HepG2 (cell line): ENCODE measurements around the gene ZNF655. TPM values are rescaled to one million over a fixed set of nuclear protein-coding genes. Genes with fewer than 3 reads are reported as not detected.

Source experiments
- AGO1 ChIP-seq: fragments of 200-400 bp; formaldehyde crosslinking; IDR thresholded peaks from 2 replicates; pipeline ENCODE4 v1.6.1; 2017; ENCODE audit warnings: mild to moderate bottlenecking, low read depth, low read length, moderate library complexity; ENCODE audit not compliant: poor library complexity, severe bottlenecking
- AGO2 ChIP-seq: fragments of 200-400 bp; formaldehyde crosslinking; optimal IDR thresholded peaks from 2 replicates; pipeline ENCODE3; 2017; ENCODE audit warnings: mild to moderate bottlenecking, low read depth, low read length, moderate library complexity
- CHD2 ChIP-seq: IDR thresholded peaks from 2 replicates; pipeline ENCODE4 v1.6.1; 2011; ENCODE audit warnings: low read depth, low read length, improper control_type of control experiment
- DNMT3B ChIP-seq: conservative IDR thresholded peaks from 2 replicates; pipeline ENCODE4 v1.6.1; 2016; ENCODE audit warnings: missing biosample characterization, control low read depth
- DRAP1 ChIP-seq: IDR thresholded peaks from 2 replicates; pipeline ENCODE4 v1.6.1; 2016; ENCODE audit warnings: missing genetic modification reagents, missing compliant biosample characterization
- EED ChIP-seq: sonication (generic); formaldehyde crosslinking; IDR thresholded peaks from 2 replicates; pipeline ENCODE4 v1.5.0; 2020; ENCODE audit warnings: mild to moderate bottlenecking, missing genetic modification reagents
- HNRNPK ChIP-seq: fragments of 200-400 bp; formaldehyde crosslinking; IDR thresholded peaks from 2 replicates; pipeline ENCODE4 v1.6.1; 2018; ENCODE audit warnings: low read length, low read depth, moderate library complexity, mild to moderate bottlenecking; ENCODE audit not compliant: poor library complexity, severe bottlenecking
- KDM5A ChIP-seq: fragments of 200-600 bp; sonication (generic); IDR thresholded peaks from 2 replicates; pipeline ENCODE4 v1.7.0; 2018; ENCODE audit warnings: antibody characterized with exemption, mild to moderate bottlenecking, low read length, borderline replicate concordance
- KLF11 ChIP-seq: IDR thresholded peaks from 2 replicates; pipeline ENCODE4 v1.6.1; 2016; ENCODE audit warnings: missing compliant biosample characterization
- MXI1 ChIP-seq: IDR thresholded peaks from 3 replicates; pipeline ENCODE4 v1.6.1; 2012; ENCODE audit warnings: low read depth, low read length, inconsistent platforms, borderline replicate concordance
- PITX1 ChIP-seq: sonication (generic); formaldehyde crosslinking; IDR thresholded peaks from 2 replicates; pipeline ENCODE4 v1.5.1; 2020; ENCODE audit warnings: mild to moderate bottlenecking, missing genetic modification reagents
- RXRA ChIP-seq: sonication (generic); formaldehyde crosslinking; IDR thresholded peaks from 2 replicates; pipeline ENCODE4 v1.5.1; 2020; ENCODE audit warnings: missing genetic modification reagents
- SIX4 ChIP-seq: sonication (generic); formaldehyde crosslinking; IDR thresholded peaks from 2 replicates; pipeline ENCODE4 v1.4.0; 2020; ENCODE audit warnings: missing genetic modification reagents
- SRF ChIP-seq: IDR thresholded peaks from 2 replicates; pipeline ENCODE4 v1.6.1; 2011; ENCODE audit warnings: mild to moderate bottlenecking, low read depth, low read length, moderate library complexity
- STAT5B ChIP-seq: sonication (generic); formaldehyde crosslinking; IDR thresholded peaks from 2 replicates; pipeline ENCODE4 v1.4.0; 2020; ENCODE audit warnings: missing genetic modification reagents
- ZNF496 ChIP-seq: sonication (generic); formaldehyde crosslinking; IDR thresholded peaks from 2 replicates; pipeline ENCODE4 v1.8.1; 2023; ENCODE audit warnings: mild to moderate bottlenecking, moderate library complexity, missing genetic modification reagents; ENCODE audit not compliant: insufficient replicate concordance
- ZNF562 ChIP-seq: sonication (generic); formaldehyde crosslinking; IDR thresholded peaks from 2 replicates; pipeline ENCODE4 v1.8.0; 2022; ENCODE audit warnings: missing genetic modification reagents, borderline replicate concordance
- ZNF589 ChIP-seq: sonication (generic); formaldehyde crosslinking; conservative IDR thresholded peaks from 2 replicates; pipeline ENCODE4 v1.8.0; 2022; ENCODE audit warnings: mild to moderate bottlenecking, moderate library complexity, missing genetic modification reagents
- ZNF816 ChIP-seq: sonication (generic); formaldehyde crosslinking; IDR thresholded peaks from 2 replicates; pipeline ENCODE4 v1.8.0; 2022; ENCODE audit warnings: missing genetic modification reagents, mild to moderate bottlenecking, borderline replicate concordance
- polyA plus RNA-seq, 8 experiments: library from polyadenylated mRNA; depleted of rRNA in 3 of 8; stranded (reverse) in 7 of 8; unstranded in 1 of 8; fragments of >200 nt; fragmentation: Illumina TruSeq in 4 of 8; extraction: Trizol in 4 of 8; gene quantifications; 2 replicates each; pipeline versions ENCODE4 v1.2.1 to v1.2.3, GENCODE V29; 2011 to 2016; ENCODE audit warnings: low read depth in 4 of 8, missing spikeins in 1 of 8, mixed read lengths in 1 of 8; ENCODE audit not compliant: insufficient read depth in 1 of 8
- total RNA-seq, 5 experiments: library from RNA; depleted of rRNA; stranded (reverse); fragments of >200 nt; fragmentation: Illumina TruSeq; extraction: Trizol; gene quantifications; 2 replicates each; pipeline ENCODE4 v1.2.3, GENCODE V29; 2016; ENCODE audit warnings: low read depth in 1 of 5
- TF ChIP-seq, protein P1 (sequence below): IDR thresholded peaks from 2 replicates; pipeline ENCODE4 v1.6.1; 2016; ENCODE audit warnings: mild to moderate bottlenecking, missing biosample characterization, missing genetic modification reagents
- TF ChIP-seq, protein P2 (sequence below), 2 experiments: IDR thresholded peaks; 2 replicates each; pipeline ENCODE4 v1.6.1; 2011 to 2012; ENCODE audit warnings: low read length in 2 of 2, borderline replicate concordance in 1 of 2, low read depth in 1 of 2, mild to moderate bottlenecking in 1 of 2, moderate library complexity in 1 of 2
- TF ChIP-seq, protein P3 (sequence below): sonication (generic); formaldehyde crosslinking; IDR thresholded peaks from 2 replicates; pipeline ENCODE4 v1.4.0; 2020; ENCODE audit warnings: mild to moderate bottlenecking, missing genetic modification reagents

ZNF655 gene
- total and polyA plus RNA-seq, 2 of the 13 experiments (the other 11 are each of a cell fraction or from before 2014, with no cell fraction given): 53.4 to 75.6 TPM

DNA sequence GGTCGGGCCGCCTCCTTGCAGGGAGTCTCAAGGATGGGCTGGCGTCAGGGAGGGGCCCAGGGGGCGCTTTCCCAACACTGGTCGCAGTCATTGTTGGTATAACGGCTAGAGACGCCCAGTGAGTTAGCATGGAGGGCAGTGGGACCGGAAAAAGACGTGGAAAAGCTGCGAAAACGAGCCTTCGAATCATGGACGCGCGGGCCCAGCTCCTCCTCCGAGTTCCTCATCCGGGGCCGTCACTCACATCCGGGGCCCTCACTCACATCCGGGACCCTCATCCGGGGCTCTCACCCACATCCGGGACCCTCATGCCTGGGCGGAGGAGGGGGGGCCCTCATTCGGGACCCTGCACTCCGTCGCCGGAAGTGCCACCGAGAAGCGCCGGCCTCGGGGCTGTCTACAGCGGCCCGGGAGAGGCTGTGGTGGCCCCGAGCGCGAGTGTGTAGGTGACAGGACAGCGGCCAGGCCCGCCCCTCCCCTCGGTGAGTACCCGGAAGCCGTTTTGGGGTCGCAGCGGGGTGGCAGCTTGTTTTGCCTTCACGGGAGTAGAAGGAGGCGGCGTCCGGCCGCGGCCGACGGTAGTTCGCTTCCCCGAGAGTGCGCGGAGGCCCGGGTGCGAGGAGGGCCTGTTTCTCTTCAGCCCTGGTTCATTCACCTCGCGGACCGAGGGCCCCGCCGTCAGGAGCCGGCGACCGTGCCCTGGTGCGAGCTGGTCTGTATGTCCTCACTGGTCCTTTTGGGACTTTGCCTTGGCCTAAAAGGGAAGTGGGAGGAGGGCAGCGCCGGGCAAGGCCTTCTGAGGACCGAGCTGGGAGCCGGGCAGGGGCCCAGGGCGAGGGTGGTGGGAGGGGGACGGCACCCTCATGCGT is at the start of gene ZNF655 (continued):
- TF ChIP-seq EED (CRISPR knock-in tag) (peak; percentile 94), HNRNPK (peak; percentile 41), KLF11 (peak; percentile 90; the same call in 1 of the 2 replicates), SRF (no peak), KDM5A (peak; percentile 77), AGO1 (peak; percentile 49), DRAP1 (CRISPR knock-in tag) (peak; percentile 49), STAT5B (CRISPR knock-in tag) (no peak), ZNF816 (CRISPR knock-in tag) (peak; percentile 91; the same call in 1 of the 2 replicates), SIX4 (CRISPR knock-in tag) (no peak), RXRA (peak; percentile 48; the same call in 1 of the 2 replicates), MXI1 (peak; percentile 70; the same call in 1 of the 3 replicates), DNMT3B (CRISPR knock-in tag) (0 out of 2 replicates have a peak, but pooled peaks have one; percentile 24), ZNF589 (CRISPR knock-in tag) (0 out of 2 replicates have a peak, but pooled peaks have one; percentile 63), ZNF562 (CRISPR knock-in tag) (no peak), CHD2 (no peak), AGO2 (peak; percentile 88), ZNF496 (CRISPR knock-in tag) (no peak), PITX1 (CRISPR knock-in tag) (peak; percentile 47)
- TF ChIP-seq, protein P1, sequence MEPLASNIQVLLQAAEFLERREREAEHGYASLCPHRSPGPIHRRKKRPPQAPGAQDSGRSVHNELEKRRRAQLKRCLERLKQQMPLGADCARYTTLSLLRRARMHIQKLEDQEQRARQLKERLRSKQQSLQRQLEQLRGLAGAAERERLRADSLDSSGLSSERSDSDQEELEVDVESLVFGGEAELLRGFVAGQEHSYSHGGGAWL (CRISPR knock-in tag): peak; percentile 23
- TF ChIP-seq, protein P2, sequence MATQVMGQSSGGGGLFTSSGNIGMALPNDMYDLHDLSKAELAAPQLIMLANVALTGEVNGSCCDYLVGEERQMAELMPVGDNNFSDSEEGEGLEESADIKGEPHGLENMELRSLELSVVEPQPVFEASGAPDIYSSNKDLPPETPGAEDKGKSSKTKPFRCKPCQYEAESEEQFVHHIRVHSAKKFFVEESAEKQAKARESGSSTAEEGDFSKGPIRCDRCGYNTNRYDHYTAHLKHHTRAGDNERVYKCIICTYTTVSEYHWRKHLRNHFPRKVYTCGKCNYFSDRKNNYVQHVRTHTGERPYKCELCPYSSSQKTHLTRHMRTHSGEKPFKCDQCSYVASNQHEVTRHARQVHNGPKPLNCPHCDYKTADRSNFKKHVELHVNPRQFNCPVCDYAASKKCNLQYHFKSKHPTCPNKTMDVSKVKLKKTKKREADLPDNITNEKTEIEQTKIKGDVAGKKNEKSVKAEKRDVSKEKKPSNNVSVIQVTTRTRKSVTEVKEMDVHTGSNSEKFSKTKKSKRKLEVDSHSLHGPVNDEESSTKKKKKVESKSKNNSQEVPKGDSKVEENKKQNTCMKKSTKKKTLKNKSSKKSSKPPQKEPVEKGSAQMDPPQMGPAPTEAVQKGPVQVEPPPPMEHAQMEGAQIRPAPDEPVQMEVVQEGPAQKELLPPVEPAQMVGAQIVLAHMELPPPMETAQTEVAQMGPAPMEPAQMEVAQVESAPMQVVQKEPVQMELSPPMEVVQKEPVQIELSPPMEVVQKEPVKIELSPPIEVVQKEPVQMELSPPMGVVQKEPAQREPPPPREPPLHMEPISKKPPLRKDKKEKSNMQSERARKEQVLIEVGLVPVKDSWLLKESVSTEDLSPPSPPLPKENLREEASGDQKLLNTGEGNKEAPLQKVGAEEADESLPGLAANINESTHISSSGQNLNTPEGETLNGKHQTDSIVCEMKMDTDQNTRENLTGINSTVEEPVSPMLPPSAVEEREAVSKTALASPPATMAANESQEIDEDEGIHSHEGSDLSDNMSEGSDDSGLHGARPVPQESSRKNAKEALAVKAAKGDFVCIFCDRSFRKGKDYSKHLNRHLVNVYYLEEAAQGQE (IDR thresholded peaks at IDR 0.05; ENCODE audit: borderline replicate concordance in 1 of 2, low read depth in 1 of 2, low read length in 2 of 2): 0 out of 4 replicates have a peak, but pooled peaks of 1 of the 2 experiments have one; percentile 2
- TF ChIP-seq, protein P3, sequence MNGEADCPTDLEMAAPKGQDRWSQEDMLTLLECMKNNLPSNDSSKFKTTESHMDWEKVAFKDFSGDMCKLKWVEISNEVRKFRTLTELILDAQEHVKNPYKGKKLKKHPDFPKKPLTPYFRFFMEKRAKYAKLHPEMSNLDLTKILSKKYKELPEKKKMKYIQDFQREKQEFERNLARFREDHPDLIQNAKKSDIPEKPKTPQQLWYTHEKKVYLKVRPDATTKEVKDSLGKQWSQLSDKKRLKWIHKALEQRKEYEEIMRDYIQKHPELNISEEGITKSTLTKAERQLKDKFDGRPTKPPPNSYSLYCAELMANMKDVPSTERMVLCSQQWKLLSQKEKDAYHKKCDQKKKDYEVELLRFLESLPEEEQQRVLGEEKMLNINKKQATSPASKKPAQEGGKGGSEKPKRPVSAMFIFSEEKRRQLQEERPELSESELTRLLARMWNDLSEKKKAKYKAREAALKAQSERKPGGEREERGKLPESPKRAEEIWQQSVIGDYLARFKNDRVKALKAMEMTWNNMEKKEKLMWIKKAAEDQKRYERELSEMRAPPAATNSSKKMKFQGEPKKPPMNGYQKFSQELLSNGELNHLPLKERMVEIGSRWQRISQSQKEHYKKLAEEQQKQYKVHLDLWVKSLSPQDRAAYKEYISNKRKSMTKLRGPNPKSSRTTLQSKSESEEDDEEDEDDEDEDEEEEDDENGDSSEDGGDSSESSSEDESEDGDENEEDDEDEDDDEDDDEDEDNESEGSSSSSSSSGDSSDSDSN (CRISPR knock-in tag): peak; percentile 96
